ENCODE measurements around the gene PRTFDC1. TPM values are rescaled to one million over a fixed set of nuclear protein-coding genes. Genes with fewer than 3 reads are reported as not detected.
"Not testable (repeated sequence)": the region's sequence is repeated elsewhere in the genome, so short reads cannot be mapped to it uniquely, and the experiment has no call there.

Gene PRTFDC1
- total and polyA plus RNA-seq, 2 donors (not counting 3 experiments of a cell fraction or from before 2014, with no cell fraction given), result 22.0 to 27.0 TPM

- BruUV-seq (replicated peaks), result TSS peak; percentile 62
- intact Hi-C loops (cut with micrococcal nuclease) (loop anchor here (2.0 kb wide), 1 partner anchor 18 kb away; no protein-coding TSS in a partner anchor), dilution Hi-C loops (cut with MboI; ENCODE audit: extremely low pct_ligation_motif_present, low sequenced_read_pairs) (no loop called here)
- Histone ChIP-seq H3K27ac (ENCODE audit: insufficient read depth, low read depth, low read length) (peak overlapping the region; percentile 76), H3K4me1 (ENCODE audit: control insufficient read depth, extremely low read depth, insufficient read depth, low read length) (peaks cover 14% of the 10 kb centered on the region), H3K36me3 (ENCODE audit: control insufficient read depth in 2 of 2, extremely low read depth in 1 of 2, insufficient read depth in 2 of 2, low read length in 2 of 2) (no peaks in the 10 kb centered on the region), H2AFZ (ENCODE audit: low read depth, low read length) (peak overlapping the region; percentile 58), H3K9ac (replicated peaks; ENCODE audit: extremely low read depth, insufficient read depth, low read length) (peak overlapping the region; percentile 17), H3K9me1 (replicated peaks; ENCODE audit: control insufficient read depth, extremely low read depth, insufficient read depth, low read length) (no peaks in the 10 kb centered on the region), H4K20me1 (replicated peaks; ENCODE audit: control insufficient read depth, extremely low read depth, insufficient read depth, low read length) (no peaks in the 10 kb centered on the region), H3K27me3 (ENCODE audit: control insufficient read depth in 2 of 2, insufficient read depth in 2 of 2, low read length in 2 of 2) (no peaks in the 10 kb centered on the region), H3K79me2 (ENCODE audit: control insufficient read depth, insufficient read depth, low read length) (no peaks in the 10 kb centered on the region), H3K4me2 (ENCODE audit: insufficient read depth, low read length) (peak overlapping the region; percentile 37), H3K4me3 (replicated peaks in 1 of 3; ENCODE audit: insufficient read depth in 1 of 3, low read depth in 1 of 3, low read length in 3 of 3) (no peak overlapping the region), H3K9me3 (replicated peaks; ENCODE audit: control insufficient read depth, insufficient read depth, low read length) (no peaks in the 10 kb centered on the region)
- ChIA-PET CTCF (interaction anchor here (0.8 to 1.1 kb wide), 4 partner anchors 8 to 27 kb away, joined by 3 to 6 read pairs (median 4); no protein-coding TSS in a partner anchor), POLR2A (interaction anchor here (0.7 kb wide), 1 partner anchor 62 kb away, joined by 6 read pairs; no protein-coding TSS in a partner anchor)
- DNase-seq (ENCODE audit: low read depth, low spot score), result peak; percentile 93
- TF ChIP-seq FOS (IDR thresholded peaks at IDR 0.05; ENCODE audit: borderline replicate concordance, insufficient read depth, low read length), result peak; percentile 82
- no peak for TF ChIP-seq POLR2A (IDR thresholded peaks at IDR 0.05; ENCODE audit: low read depth, low read length)
- TF ChIP-seq MYC (IDR thresholded peaks at IDR 0.05; ENCODE audit: low read depth, low read length), result no peak
- no peak for TF ChIP-seq MAX (IDR thresholded peaks at IDR 0.05; ENCODE audit: insufficient read depth, insufficient read length)
- TF ChIP-seq EZH2 (IDR thresholded peaks at IDR 0.05; ENCODE audit: borderline replicate concordance, low read depth, low read length, severe bottlenecking), result no peak
- no peak for TF ChIP-seq GATA2 (IDR thresholded peaks at IDR 0.05; ENCODE audit: insufficient read depth, insufficient read length, low read depth, low read length)
- TF ChIP-seq POLR2AphosphoS5 (IDR thresholded peaks at IDR 0.05; ENCODE audit: insufficient read depth, low read depth, low read length), result peak; percentile 49
- TF ChIP-seq JUN (IDR thresholded peaks at IDR 0.05; ENCODE audit: borderline replicate concordance, insufficient read depth, insufficient read length, low read depth), result peak; percentile 75
- FAIRE-seq, result peak; percentile 91
Measured at GRCh38 chr10:24920907-24921881, 31.2 kb downstream of the PRTFDC1 start.

GRCh38 chr10:24920192-24920591 is 32.2 kb downstream of the PRTFDC1 start:
- POLR2A ChIA-PET; BruUV-seq (replicated peaks); H3K36me3 ChIP-seq (ENCODE audit: control insufficient read depth in 2 of 2, extremely low read depth in 1 of 2, insufficient read depth in 2 of 2, low read length in 2 of 2): not testable (repeated sequence)

GRCh38 chr10:24919629-24920028 is 32.8 kb downstream of the PRTFDC1 start:
- H3K27ac ChIP-seq (ENCODE audit: insufficient read depth, low read depth, low read length); H3K4me2 ChIP-seq (ENCODE audit: insufficient read depth, low read length); H3K36me3 ChIP-seq (ENCODE audit: control insufficient read depth in 2 of 2, extremely low read depth in 1 of 2, insufficient read depth in 2 of 2, low read length in 2 of 2); H4K20me1 ChIP-seq (replicated peaks; ENCODE audit: control insufficient read depth, extremely low read depth, insufficient read depth, low read length); H3K79me2 ChIP-seq (ENCODE audit: control insufficient read depth, insufficient read depth, low read length); BruUV-seq (replicated peaks); dilution Hi-C loops (cut with MboI; ENCODE audit: extremely low pct_ligation_motif_present, low sequenced_read_pairs); H3K9me3 ChIP-seq (replicated peaks; ENCODE audit: control insufficient read depth, insufficient read depth, low read length); FAIRE-seq; H2AFZ ChIP-seq (ENCODE audit: low read depth, low read length); H3K27me3 ChIP-seq (ENCODE audit: control insufficient read depth in 2 of 2, insufficient read depth in 2 of 2, low read length in 2 of 2); DNase-seq (ENCODE audit: low read depth, low spot score); POLR2A ChIA-PET; H3K9me1 ChIP-seq (replicated peaks; ENCODE audit: control insufficient read depth, extremely low read depth, insufficient read depth, low read length); H3K9ac ChIP-seq (replicated peaks; ENCODE audit: extremely low read depth, insufficient read depth, low read length); H3K4me3 ChIP-seq (replicated peaks in 1 of 3; ENCODE audit: insufficient read depth in 1 of 3, low read depth in 1 of 3, low read length in 3 of 3): not testable (repeated sequence)
- peaks cover 14% of the 10 kb centered on the region for H3K4me1 ChIP-seq (ENCODE audit: control insufficient read depth, extremely low read depth, insufficient read depth, low read length)
- CTCF ChIA-PET, result interaction anchor here (0.6 kb wide), 1 partner anchor 295 kb away, joined by 3 read pairs; no protein-coding TSS in a partner anchor
- intact Hi-C loops (cut with micrococcal nuclease), result loop anchor here (2.0 kb wide), 1 partner anchor 17 kb away; no protein-coding TSS in a partner anchor

More at GRCh38 chr10:24920192-24920591, 32.2 kb downstream of the PRTFDC1 start:
- H3K27me3 ChIP-seq (ENCODE audit: control insufficient read depth in 2 of 2, insufficient read depth in 2 of 2, low read length in 2 of 2); H4K20me1 ChIP-seq (replicated peaks; ENCODE audit: control insufficient read depth, extremely low read depth, insufficient read depth, low read length); FAIRE-seq; H3K27ac ChIP-seq (ENCODE audit: insufficient read depth, low read depth, low read length); H3K9ac ChIP-seq (replicated peaks; ENCODE audit: extremely low read depth, insufficient read depth, low read length); H3K79me2 ChIP-seq (ENCODE audit: control insufficient read depth, insufficient read depth, low read length); H2AFZ ChIP-seq (ENCODE audit: low read depth, low read length); H3K4me3 ChIP-seq (replicated peaks in 1 of 3; ENCODE audit: insufficient read depth in 1 of 3, low read depth in 1 of 3, low read length in 3 of 3); H3K9me1 ChIP-seq (replicated peaks; ENCODE audit: control insufficient read depth, extremely low read depth, insufficient read depth, low read length); DNase-seq (ENCODE audit: low read depth, low spot score); H3K4me2 ChIP-seq (ENCODE audit: insufficient read depth, low read length); H3K9me3 ChIP-seq (replicated peaks; ENCODE audit: control insufficient read depth, insufficient read depth, low read length); dilution Hi-C loops (cut with MboI; ENCODE audit: extremely low pct_ligation_motif_present, low sequenced_read_pairs): not testable (repeated sequence)
- CTCF ChIA-PET, result interaction anchor here (0.6 kb wide), 1 partner anchor 296 kb away, joined by 3 read pairs; no protein-coding TSS in a partner anchor
- intact Hi-C loops (cut with micrococcal nuclease), result loop anchor here (2.0 kb wide), 1 partner anchor 17 kb away; no protein-coding TSS in a partner anchor
- H3K4me1 ChIP-seq (ENCODE audit: control insufficient read depth, extremely low read depth, insufficient read depth, low read length), result peaks cover 14% of the 10 kb centered on the region

All from endothelial cell of umbilical vein (primary cell).